ENCODE data around the gene SERPINB1. TPM values are rescaled to one million over a fixed set of nuclear protein-coding genes. Genes with fewer than 3 reads are reported as not detected.

SERPINB1 gene
- polyA plus RNA-seq, 1 experiment, result 22.4 TPM

DNA sequence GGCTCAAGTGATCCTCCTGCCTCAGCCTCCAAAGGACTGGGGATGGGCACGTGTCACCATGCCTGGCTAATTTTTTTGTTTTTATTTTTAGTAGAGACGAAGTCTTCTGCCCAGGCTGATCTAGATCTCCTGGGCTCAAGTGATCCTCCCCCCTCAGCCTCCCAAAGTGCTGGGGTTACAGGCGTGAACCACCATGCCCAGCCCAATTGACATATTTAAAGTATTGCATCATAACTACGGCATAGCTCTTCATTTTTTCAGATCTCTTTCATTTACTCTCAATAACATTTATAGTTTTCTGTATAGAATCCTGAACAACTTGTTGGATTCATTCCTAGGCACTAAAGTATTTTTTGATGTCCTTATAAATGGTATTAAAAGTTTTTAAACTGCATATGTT is 13.0 kb downstream of the SERPINB1 start:
- Histone ChIP-seq H3K9me3 (ENCODE audit: control insufficient read depth, insufficient read depth, low read length) (no peaks in the 10 kb centered on the region; the same call in 1 of the 2 replicates), H3K27me3 (ENCODE audit: control insufficient read depth, insufficient read depth, low read length) (no peaks in the 10 kb centered on the region), H3K4me3 (ENCODE audit: low read depth, low read length) (no peak overlapping the region), H3K27ac (ENCODE audit: low read depth, low read length) (no peak overlapping the region)
- ChIA-PET CTCF (interaction anchor here (0.5 kb wide), 1 partner anchor 354 kb away, joined by 3 read pairs; no protein-coding TSS in a partner anchor), POLR2A (no interaction called here)
- no peak for TF ChIP-seq CTCF (IDR thresholded peaks at IDR 0.05; ENCODE audit: low read depth, low read length)
- DNase-seq (ENCODE audit: low read depth, low spot score), result no peak

DNA sequence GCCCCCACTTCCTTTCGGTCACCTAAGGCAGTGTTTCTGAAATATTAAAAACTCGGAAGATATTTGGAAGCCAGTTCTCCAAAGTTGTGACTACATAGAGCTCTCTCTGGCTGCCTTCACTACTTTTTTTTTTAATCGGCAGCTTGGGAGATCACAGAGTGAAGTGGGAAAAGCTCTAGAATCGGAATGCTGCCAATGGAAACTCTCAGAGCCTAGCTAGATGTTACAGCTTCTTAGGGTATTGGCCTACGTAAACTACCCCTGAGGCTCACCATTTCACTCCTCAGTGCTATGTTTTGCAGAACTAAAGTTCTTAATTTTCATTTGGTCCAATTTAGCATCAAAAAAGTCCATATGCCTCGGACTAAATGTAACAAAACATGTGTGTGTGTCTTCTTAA is 14.5 kb downstream of the SERPINB1 start:
- TF ChIP-seq CTCF (IDR thresholded peaks at IDR 0.05; ENCODE audit: low read depth, low read length), result no peak
- H3K27ac ChIP-seq (ENCODE audit: low read depth, low read length), result no peak overlapping the region
- H3K4me3 ChIP-seq (ENCODE audit: low read depth, low read length), result no peak overlapping the region
- H3K27me3 ChIP-seq (ENCODE audit: control insufficient read depth, insufficient read depth, low read length), result no peaks in the 10 kb centered on the region
- POLR2A ChIA-PET, result no interaction called here
- CTCF ChIA-PET, result interaction anchor here (0.9 kb wide), 1 partner anchor 20 kb away, joined by 3 read pairs; no protein-coding TSS in a partner anchor
- DNase-seq (ENCODE audit: low read depth, low spot score), result no peak
- H3K9me3 ChIP-seq (ENCODE audit: control insufficient read depth, insufficient read depth, low read length), result no peaks in the 10 kb centered on the region; the same call in 1 of the 2 replicates

GRCh38 chr6:2826131-2826530 is 15.5 kb downstream of the SERPINB1 start:
- Histone ChIP-seq H3K27ac (ENCODE audit: low read depth, low read length) (no peak overlapping the region), H3K4me3 (ENCODE audit: low read depth, low read length) (no peak overlapping the region), H3K27me3 (ENCODE audit: control insufficient read depth, insufficient read depth, low read length) (no peaks in the 10 kb centered on the region), H3K9me3 (ENCODE audit: control insufficient read depth, insufficient read depth, low read length) (no peaks in the 10 kb centered on the region; the same call in 1 of the 2 replicates)
- ChIA-PET CTCF (interaction anchor here (0.9 to 1.1 kb wide), 3 partner anchors 20 to 105 kb away, joined by 3 to 4 read pairs (median 3); no protein-coding TSS in a partner anchor), POLR2A (no interaction called here)
- no peak for DNase-seq (ENCODE audit: low read depth, low spot score)
- no peak for TF ChIP-seq CTCF (IDR thresholded peaks at IDR 0.05; ENCODE audit: low read depth, low read length)

DNA sequence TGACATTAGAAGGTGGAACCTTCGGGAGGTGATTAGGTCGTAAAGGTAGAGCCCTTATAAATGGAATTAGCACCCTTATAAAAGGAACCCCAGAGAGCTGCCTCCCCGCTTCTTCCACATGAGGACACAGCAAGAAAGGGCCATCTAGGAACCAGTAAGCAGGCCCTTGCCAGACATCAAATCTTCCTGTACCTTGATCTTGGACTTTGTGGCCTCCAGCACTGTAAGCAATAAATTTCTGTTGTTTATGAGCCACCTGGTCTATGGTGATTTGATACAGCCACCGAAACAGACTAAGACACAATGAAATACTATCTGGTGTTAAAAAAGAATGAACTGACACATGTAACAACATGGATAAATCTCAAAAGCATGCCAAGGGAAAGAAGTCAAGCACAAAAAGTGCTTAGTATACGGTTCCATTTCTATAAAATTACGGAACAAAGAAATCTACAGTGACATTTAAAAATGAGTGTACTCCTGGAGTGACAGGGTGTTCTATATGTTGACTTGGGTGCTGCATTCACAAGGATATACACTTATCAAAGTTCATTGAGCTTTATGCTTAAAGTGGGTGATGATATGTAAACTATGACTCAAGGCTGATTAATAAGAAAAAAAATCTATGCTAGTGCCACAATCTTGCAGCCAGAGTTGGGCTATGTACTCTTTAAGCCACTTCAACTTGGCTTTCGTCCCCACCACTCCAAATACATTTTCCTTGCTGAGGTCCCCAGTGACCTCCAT is 18.4 kb downstream of the SERPINB1 start:
- TF ChIP-seq CTCF (IDR thresholded peaks at IDR 0.05; ENCODE audit: low read depth, low read length), result no peak
- ChIA-PET CTCF (no interaction called here), POLR2A (interaction anchor here (0.7 to 1.0 kb wide), 2 partner anchors 18 to 183 kb away, joined by 3 to 6 read pairs; partner anchors contain the start of gene SERPINB1)
- no peak overlapping the region for H3K27ac ChIP-seq (ENCODE audit: low read depth, low read length)
- no peaks in the 10 kb centered on the region; the same call in 1 of the 2 replicates for H3K9me3 ChIP-seq (ENCODE audit: control insufficient read depth, insufficient read depth, low read length)
- no peak overlapping the region for H3K4me3 ChIP-seq (ENCODE audit: low read depth, low read length)
- H3K27me3 ChIP-seq (ENCODE audit: control insufficient read depth, insufficient read depth, low read length), result no peaks in the 10 kb centered on the region
- no peak for DNase-seq (ENCODE audit: low read depth, low spot score)

DNA sequence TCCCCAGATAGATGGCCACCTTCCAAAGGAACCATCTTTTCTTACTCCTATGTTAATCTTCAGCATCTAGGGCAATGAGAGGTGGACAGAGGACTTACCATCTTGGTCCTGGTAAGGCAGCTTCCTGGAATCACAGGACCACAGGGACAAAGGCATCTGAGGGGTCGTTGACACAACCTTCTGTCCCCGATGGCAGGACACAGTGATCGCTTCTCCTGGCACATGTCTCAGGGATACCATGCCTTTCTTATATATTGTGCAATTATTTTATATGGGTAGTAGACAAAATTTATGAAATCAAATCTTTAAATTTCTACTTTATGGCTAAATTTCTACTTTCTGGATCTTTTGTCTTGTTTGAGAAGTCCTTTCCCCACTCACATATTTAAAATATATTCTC is 20.1 kb downstream of the SERPINB1 start:
- H3K4me3 ChIP-seq (ENCODE audit: low read depth, low read length), result no peak overlapping the region
- ChIA-PET CTCF (no interaction called here), POLR2A (no interaction called here)
- no peak overlapping the region for H3K27ac ChIP-seq (ENCODE audit: low read depth, low read length)
- H3K9me3 ChIP-seq (ENCODE audit: control insufficient read depth, insufficient read depth, low read length), result no peaks in the 10 kb centered on the region; the same call in 1 of the 2 replicates
- H3K27me3 ChIP-seq (ENCODE audit: control insufficient read depth, insufficient read depth, low read length), result no peaks in the 10 kb centered on the region
- TF ChIP-seq CTCF (IDR thresholded peaks at IDR 0.05; ENCODE audit: low read depth, low read length), result no peak
- DNase-seq (ENCODE audit: low read depth, low spot score), result no peak

Data from AG04450 (cell line).